Tibial nerve (tissue), 4 donors: ENCODE results near the gene PODXL.

ENCODE experiments used
- CTCF ChIP-seq, 5 experiments: fragments of 200-600 bp in 3 of 5; fragments of 450-650 bp in 2 of 5; sonication (generic) in 3 of 5; IDR thresholded peaks; one replicate each; pipeline ENCODE4 v1.5.1; 2016 to 2019; ENCODE audit warnings: antibody characterized with exemption in 5 of 5, mild to moderate bottlenecking in 3 of 5, moderate library complexity in 2 of 5
- EP300 ChIP-seq, 2 donors: sonication (generic); formaldehyde crosslinking; IDR thresholded peaks; one replicate each; pipeline ENCODE4 v1.6.1; 2017; ENCODE audit warnings: antibody characterized with exemption in 2 of 2, mild to moderate bottlenecking in 1 of 2

GRCh38 chr7:131562941-131563340, 6.5 kb upstream of the PODXL start:
- TF ChIP-seq EP300 (IDR thresholded peaks at IDR 0.05): no peak
- no peak for TF ChIP-seq CTCF (IDR thresholded peaks at IDR 0.05)
